HG03025 (cell line): Measurements from ENCODE around the gene LIPC.

Experiments
- ATAC-seq: cut with Tn5 transposase; IDR thresholded peaks from one replicate; pipeline ENCODE4 v1.9.1; 2021; ENCODE audit warnings: mild to moderate bottlenecking, moderate library complexity; ENCODE audit not compliant: unreplicated experiment, low FRiP score

Gene LIPC

GRCh38 chr15:58490888-58491473 lies 59.2 kb downstream of the LIPC start:
- no peak for ATAC-seq

DNA sequence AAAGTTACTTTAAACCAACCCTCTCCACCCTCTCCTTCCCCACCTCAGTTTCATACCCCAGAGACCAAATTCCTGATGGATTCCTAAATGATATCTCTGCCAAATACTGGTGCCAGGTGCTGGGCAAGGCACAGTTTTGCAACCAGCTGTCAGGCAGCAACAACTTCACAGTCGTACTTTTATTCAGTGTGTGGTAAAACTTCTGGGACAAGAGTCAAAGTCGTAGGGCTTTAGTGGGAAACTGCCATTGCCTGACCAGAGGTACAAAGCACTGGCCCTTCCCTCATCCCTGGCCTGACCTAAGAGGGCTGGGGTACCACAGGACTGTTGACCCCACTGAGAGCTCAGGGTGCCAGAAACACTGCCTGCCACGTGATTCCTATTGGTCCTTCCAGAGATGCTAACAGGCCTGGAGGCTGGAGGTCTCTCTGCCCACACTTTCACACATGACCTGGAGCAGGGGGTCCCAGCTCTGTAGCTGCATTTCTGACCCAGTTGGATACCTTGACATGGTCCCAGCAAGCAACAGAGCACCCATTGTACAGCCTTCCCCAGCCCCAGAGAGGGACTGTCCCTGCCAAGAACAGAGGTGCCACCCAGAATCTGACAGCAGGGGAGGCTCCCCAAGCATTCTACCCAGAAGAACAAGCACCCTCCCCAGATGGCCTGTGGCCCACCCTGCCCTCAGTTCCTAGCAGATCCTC lies 59.9 kb downstream of the LIPC start:
- no peak for ATAC-seq

DNA sequence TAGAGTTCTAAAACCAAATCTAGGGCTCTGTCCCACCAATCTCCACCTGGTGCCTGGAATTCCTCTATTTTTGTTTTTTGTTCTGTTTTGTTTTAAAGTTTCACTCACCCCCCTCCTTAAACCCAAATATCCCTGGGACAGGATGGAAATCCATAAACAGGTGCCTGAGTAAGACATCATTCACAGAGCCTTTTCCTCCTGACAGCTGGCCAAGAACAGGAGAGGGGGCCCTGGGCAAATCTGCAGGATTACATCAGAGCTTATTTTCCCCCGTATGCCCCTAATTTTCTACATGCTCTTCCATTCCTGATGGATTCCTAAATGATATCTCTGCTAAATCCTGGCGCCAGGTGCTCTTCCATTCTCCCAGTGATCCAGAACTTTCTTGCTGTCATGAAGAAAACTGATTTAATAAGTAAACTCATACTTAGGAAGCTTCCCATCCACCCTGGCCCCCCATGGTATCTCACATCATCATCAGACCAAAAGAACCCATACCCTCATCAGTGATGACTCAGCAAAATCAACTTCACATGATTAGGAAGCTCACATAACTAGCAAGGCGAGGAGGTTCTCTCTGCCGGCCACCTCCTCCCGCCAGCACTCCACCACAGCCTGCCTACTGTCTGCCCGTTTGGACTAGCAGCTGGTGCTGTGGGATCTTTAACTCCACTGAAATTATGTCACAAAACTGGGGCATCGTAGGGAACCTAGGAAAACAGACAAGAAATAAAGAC lies 61.0 kb downstream of the LIPC start:
- no peak for ATAC-seq

- no peak for ATAC-seq
Measured at GRCh38 chr15:58494567-58494966, 62.8 kb downstream of the LIPC start.

DNA sequence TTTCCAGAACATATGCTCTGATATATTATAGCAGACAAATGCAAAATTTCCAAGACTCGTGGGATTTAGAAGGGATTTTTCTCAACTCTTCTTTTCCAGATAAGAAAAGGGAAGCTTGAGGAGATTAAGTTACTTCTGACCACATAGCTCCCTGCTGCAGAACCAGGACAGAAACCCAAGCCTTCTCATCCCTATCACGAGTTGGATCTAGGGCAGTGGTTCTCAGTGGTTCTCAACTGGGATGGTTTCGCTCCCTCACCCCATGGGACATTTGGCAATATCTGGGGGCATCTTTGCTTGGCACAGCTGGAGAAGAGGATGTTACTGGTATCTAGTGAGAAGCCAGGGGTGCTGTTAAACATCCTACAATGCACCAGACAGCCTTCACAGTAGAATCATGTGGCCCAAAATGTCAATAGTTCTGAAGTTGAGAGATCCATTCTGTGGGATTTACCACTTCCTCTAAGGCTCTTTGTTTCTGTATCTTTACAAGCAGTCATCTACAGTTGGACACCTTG lies 64.2 kb downstream of the LIPC start:
- ATAC-seq, result no peak

DNA sequence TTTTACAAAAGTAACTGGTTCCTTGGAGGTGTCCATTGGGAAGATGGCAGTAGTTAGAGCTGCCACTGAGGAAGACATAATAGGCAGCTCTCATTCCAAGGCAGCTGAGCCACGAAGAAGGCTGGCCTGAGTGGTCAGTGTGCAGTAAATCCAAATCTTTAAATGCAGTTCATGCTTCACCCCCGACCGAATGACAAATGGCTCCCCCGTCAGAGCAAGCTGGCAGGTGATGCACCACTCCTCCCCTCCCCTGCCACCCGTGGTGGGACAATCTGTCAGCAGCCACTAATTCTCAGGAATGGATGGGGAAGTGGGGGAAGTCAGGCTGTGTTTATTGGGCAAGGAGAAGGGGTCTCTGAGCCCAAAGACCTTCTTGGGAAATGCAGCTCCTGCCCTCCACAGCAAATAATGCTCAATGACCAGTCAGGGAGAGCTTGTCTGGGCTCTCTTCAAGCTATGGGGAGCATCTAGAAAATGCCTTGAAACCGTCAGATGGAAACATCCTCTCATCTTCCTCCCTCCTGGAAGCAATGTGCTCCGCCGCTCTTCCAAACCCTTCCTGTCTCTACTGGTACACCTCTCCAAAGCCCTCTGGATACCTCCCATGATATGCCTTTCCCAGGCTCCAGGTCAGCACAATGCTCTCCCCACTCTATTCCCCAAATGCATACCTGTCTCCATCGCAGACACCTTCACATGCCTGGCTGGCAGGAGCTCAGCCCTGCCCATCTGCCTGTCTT lies 65.4 kb downstream of the LIPC start:
- ATAC-seq, result no peak

GRCh38 chr15:58498821-58499580 lies 67.2 kb downstream of the LIPC start:
- no peak for ATAC-seq

- ATAC-seq, result no peak
Measured at GRCh38 chr15:58501006-58501405, 69.2 kb downstream of the LIPC start.

DNA sequence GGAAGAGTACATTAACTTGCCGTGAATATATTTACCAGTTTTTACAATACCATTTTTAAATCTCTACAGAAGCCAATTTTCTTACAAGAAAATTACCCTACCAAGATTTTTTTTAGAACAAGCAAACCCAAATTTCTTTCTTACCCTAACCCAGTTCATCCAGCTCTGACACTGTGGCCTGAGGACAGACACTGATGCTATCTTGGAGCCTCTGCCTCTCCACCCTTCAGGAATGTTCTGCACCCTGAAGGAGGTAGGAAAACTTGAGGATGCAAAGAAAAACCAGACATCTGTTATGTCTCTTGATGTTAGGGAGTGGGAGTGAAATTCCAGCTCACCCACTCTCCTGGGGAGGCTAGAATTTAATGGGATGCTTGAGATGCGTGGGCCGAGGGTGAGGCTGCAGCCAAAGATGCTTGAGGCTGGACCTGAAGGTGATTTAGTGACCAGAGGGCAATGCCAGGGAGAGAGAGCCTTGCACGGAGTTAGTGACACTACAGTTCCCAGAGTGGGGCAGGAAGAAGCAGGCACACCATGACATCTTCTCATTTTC lies 69.9 kb downstream of the LIPC start:
- no peak for ATAC-seq

DNA sequence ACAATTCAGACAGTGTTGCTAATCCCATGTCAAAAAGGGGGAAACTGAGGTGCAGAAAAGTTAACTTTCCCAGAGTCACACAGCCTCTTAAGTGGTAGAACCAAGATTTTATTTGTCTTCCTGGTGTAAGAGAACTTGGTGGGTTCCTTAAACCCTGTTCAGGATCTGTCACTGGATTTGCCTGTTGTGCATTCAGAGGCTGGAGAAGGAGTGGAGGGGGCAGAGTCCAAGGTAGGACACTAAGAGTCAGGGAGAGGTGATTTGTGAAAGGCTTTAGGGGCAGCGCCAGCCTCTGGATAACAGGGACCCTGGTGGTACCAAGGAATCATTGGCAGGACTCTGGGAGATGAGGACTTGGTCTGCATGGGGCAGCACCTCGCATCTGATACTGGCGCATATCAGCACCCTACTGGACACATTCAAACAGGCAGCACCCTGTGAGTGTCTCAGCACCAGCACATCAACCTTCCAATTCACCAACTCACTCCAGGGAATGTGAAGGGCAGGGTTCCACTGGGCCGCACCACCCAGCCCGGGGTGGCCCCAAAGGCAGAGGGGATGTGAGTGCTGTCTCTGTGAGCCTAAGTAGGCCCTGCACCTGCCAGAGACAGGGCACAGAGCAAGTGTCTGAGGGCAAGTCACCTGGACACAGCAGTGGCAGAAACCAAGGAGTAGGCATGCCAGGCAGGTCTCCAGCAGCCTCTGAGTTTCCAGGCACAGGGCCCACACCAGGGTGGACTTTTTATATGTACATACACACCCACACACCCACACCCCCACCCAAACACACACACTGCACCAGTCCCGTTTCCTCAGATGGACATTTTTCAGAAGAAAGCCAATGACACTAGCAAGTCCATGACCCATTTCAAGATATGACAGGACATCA lies 71.6 kb downstream of the LIPC start:
- no peak for ATAC-seq

DNA sequence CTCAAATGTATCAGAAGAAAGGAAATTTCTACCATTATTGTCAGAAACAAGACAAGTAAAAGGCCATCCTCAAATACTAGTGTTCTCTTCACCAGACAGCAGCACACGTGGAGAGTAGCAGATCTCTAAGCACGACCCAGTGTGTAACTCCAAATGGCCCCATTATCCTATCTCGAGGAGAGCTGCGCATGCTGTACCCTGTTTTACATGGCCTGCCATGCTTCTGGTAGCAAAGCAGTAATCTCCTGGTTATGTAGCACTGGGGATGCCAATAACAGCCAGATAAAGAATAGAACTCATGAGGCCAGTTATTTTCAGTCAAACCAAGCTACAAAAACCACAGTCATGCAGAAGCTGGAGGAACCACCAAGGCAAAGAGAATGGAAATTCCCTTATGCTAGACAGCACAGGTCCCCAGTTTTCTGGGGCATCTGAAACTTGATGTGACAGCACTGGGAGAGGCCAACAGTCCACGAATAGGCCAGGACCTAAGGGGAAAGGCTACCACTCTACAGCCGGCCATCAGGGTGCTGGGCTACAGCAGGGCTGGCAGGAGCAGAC lies 73.0 kb downstream of the LIPC start:
- no peak for ATAC-seq

GRCh38 chr15:58505581-58505980 lies 73.8 kb downstream of the LIPC start:
- no peak for ATAC-seq

DNA sequence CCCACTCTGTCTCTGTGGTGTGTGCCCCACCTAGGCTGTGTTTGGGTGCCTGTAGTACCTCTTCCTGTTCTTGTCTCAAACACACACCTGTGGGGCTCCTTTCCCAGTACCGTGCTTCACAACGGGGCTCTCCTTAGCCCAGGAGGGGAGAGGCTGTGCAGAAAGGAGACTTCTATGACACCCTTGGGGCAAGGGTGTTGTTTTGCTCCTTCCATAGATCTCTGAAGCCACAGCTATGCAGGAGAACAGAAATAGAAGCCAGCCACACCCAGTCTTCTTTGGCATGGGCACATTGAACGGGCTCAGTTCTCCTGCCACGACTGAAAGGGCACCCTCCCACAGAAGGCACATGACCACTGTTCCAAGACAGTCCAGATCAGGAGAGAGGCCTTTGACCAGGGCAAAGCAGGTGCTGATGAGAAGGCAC lies 74.3 kb downstream of the LIPC start:
- no peak for ATAC-seq

GRCh38 chr15:58506783-58507668 lies 75.2 kb downstream of the LIPC start:
- ATAC-seq, result no peak

DNA sequence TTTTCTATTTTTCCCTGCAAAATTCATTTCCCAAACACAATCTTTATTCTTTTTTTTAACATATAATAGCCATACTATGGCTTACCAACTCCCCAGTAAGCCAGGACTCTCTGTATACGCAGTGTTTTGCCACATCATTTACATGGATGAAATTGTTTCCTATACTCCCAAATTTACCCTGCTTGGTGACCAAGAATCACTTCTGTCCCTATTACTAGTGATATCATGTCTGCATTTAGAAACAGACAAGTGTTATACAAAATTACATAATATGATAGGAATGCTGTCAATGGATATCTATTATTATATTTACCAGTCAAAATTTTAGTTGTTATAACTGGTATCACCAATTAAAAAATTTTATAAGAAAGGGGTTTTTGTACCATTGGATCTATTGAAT lies 77.8 kb downstream of the LIPC start:
- ATAC-seq, result no peak

DNA sequence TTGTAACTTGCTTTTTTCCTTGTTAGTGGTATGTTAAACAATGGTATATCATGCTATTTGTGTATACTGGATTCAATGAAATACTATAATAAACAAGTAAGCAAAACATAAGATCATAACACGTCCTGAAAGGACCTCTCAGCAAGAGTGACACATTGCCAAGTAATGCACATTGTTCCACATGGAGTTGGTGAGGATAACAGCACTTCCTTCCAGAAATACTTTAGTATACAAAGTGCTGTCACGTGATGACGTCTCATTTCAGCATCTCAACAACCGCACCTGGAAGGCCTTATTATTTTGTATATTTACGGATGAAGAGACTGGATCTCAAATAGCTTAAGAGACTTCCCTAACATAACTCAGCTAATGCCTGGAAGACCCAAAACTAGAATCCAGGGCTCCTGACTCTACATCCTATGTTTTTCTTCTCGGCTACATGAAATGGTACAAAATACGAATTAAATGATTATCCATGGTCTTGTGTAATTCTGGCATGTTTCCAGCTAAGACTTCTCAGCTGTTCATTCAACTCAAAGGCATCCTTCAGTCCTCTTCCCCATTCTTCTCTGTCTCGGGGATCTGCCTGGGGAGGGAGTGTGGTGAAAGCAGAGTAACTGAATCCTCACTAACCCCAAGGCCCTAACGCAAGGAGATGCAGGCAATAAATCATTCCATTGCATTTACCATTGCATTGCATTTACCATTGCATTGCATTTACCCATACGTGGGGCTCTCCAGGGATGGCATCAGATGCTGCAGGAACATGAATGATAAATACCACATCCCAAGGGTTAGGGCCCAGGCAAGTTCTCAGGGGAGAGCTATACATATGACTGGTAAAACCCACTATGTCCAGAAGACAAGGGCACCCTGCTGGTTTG lies 79.2 kb downstream of the LIPC start:
- ATAC-seq, result no peak

DNA sequence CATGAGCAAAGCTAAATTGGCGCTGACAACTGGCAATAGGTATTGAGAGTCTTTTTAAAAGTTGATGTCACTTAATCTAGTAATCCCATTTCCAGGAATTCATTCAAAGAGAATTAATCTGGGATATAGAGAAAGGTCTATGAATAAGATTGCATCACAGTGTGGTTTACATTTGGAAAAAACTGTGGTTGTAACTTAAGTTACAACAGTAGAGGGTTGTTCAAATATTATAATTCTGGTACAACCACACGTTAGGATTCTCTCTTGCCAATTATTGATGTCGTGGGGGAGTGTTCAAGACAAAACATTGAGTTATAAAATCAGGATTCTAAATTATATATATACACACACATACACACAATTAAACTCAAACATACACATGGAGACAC lies 79.8 kb downstream of the LIPC start:
- no peak for ATAC-seq
